GM19035 (cell line): ENCODE results near the gene CLK4.

Experiments used
- ATAC-seq: cut with Tn5 transposase; IDR thresholded peaks from one replicate; pipeline ENCODE4 v1.9.1; 2021; ENCODE audit not compliant: unreplicated experiment

The CLK4 gene

GRCh38 chr5:178626484-178627258 is at the start of gene CLK4:
TSS of gene CLK4 (minus strand) at chr5:178627050. CDS start at chr5:178623416, 3,634 bp downstream.
- peak; percentile 83 for ATAC-seq

DNA sequence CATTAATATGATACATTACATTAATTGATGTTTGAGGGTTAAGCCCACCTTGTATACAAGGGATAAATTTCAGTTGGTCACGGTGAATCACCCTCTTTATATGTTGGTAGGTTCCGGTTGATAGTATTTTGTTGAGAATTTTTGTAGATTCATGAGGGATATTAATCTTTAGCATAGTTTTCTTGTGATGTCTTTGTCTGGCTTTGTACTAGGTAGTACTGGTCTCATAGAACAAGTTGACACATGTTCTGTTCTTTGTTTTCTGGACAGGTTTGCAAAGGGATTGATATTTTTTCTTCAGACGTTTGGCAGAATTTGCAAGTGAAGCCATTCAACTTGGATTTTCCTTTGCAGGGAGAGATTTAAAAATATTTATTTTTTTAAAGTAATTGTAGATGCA is 49.1 kb upstream of the CLK4 start:
- ATAC-seq = no peak

- no peak for ATAC-seq
Measured at GRCh38 chr5:178674334-178674733, 47.5 kb upstream of the CLK4 start.

DNA sequence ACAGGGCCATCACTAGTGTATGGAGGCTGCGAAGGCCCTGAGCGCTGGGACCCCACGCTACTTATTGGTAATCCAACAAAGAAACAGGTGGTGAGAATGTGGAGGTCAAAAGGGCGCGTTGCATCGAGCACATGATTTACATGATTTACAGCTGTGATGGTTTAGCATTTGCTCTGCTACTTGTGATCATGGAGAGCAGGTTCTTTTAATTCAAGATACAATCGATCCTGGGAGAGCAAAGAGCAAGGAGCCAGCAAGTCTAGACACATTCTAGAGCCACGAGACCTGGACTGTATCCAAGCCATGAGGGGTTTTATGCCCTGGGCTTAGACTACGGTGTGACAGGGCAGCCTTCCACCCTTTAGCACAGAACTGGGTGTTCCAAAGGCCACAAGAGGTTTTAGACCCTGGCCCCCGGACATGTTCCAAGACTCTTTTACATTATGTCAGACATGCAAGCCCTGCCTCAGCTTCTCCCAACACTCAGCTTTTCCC is 47.0 kb upstream of the CLK4 start:
- ATAC-seq = no peak

DNA sequence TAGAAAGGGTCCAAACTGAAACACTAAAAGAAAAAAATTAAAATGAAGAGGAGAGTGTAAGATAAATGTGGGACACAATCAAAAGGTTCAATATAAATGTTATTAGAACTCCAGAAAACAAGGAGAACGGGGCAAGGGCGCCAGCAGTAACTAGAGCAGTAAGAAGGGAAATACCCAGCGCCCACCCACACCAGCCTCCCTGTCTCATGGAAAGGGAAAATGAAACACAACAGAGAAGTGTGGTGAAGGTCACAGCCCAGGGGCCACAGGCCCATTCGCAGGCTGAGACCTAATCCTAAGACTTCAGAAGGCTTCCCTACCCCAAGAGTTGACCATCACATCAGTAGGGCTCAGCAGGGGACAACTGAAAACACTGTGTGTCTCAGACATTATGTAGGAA is 45.8 kb upstream of the CLK4 start:
- ATAC-seq = no peak

GRCh38 chr5:178671602-178672144 is 44.8 kb upstream of the CLK4 start:
- ATAC-seq = no peak

DNA sequence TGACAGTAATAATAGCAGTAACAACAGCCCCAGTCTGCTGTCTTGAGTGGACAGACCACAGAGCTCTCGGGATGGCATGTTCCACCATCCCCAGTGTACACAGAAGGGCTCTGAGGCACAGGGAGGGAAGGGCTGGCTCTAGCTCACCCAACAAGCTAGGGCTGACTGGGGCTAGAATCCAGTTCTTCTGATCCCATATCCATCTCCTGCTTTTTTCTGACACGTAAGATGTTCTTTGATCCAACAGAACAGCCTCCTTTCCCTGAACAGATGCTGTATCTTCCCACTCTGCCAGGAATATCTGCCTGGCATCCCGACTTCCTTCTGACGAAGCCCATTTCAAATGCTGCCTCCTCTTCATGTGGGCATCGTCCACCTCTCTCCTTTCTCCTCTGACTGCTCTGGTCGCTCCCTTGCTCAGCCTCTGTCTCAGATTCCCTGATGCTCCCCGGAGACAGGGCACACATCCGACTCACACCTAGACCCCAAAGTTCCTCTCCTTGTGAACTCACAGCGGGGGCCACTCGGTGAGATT is 43.6 kb upstream of the CLK4 start:
- ATAC-seq = no peak

DNA sequence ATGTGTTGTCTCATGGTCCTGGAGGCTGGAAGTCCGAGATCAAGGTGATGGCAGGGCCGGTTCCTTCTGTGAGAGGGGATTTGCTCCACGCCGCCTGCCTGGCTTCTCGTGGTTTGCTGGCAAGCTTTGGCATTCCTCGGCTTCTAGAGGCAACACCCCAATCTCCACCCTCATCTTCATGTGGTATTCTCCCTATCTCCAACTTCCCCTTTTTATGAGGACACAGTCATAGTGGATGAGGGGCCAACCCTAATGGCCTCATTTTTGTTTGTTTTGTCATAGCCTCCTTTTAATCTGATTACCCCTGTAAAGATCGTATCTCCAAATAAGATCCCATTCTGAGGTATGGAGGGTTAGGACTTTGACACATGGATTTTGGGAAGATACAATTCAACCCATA is 41.7 kb upstream of the CLK4 start:
- ATAC-seq = no peak

DNA sequence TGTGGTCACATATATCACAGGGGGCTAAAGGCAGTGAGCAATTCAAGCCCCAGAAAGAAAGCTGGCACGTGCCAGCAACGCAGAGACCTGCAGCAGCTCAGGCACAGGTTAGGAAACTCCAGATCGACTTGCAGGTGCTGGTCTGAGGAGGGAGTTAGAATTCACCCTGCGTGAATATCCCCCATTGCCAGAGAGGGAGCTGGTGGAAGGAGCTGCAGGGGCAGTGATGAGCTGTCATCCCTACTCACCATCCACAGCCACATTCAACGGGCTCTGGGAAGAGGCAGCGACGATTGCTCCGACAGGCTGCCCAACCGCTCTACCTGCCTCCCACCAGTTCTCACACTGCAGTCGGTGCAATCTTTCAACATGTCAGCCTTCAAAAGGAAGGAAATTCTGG is 40.8 kb upstream of the CLK4 start:
- no peak for ATAC-seq

- ATAC-seq = no peak
Measured at GRCh38 chr5:178667101-178667500, 40.3 kb upstream of the CLK4 start.

GRCh38 chr5:178664141-178664540 is 37.3 kb upstream of the CLK4 start:
- ATAC-seq = no peak

GRCh38 chr5:178662541-178662860 is 35.7 kb upstream of the CLK4 start:
- no peak for ATAC-seq

DNA sequence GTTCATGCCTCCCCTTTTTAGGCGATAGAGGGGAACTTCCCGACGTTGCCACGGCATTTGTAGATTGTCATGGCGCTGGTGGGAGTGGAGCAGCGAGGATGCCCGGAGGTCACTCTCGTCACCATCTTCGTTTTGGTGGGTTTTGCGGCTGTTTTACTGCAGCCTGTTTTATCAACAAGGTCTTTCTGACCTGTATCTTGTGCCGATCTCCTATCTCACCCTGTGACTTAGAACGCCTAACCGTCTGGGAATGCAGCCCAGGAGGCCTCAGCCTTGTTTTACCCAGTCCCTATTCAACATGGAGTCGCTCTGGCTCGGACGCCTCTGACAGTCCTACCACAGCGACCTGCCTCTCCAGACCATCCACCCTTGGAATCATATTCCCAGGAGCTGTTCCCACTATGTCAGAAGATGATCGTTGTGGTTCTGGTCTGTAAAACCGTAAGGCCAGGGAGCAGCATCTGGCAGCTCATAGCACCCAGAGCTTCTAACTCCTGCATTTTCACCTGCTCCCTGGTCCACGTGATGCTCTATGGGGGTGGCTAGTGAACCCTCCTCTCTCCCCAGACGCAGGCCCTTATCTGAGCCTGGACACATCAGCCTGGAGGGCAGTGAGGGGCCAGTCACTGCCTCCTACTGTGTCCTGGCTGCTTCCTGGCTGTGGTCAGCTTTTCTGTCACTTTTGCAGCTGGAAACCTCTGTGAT is 35.1 kb upstream of the CLK4 start:
- ATAC-seq = no peak

- no peak for ATAC-seq
Measured at GRCh38 chr5:178651046-178651810, 24.4 kb upstream of the CLK4 start.

DNA sequence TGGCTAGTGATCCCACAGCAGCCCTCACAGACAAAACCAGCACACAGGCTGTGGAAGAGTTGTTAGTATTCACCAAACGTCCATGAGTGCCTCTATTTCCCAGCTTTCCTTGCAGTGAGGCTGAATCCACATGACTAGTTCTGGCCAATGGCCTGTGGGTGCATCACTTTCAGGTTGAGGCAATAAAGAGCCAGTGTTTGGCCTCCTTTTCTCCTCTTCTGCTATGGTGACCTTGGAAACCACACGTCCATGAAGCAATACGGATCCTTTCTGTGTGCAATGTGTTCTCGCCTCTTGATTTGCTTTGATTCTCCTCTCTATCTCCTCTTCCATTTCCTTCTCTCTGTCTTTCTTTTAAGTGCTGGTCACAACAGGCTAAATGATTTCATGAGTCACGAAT is 23.4 kb upstream of the CLK4 start:
- ATAC-seq = no peak

DNA sequence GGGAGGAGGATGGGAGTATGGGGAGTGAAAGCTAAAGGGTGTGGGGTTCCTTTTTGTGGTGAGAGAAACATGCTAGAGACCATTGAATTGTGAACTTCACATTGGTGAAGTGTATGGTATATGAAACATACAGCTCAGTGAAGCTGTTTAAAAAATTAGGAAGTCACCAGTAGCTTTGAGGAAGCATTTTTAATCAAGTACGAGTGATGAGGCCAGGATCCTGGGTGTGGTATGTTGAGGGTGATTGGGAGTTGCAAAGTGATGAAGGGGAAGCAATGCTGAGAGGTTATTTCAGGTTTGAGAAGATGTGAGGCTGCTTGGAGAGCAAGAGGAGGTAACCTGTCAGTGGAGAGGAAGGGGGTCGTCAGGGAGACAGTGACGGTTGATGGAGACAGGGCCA is 22.7 kb upstream of the CLK4 start:
- ATAC-seq = no peak

GRCh38 chr5:178644826-178645545 is 18.1 kb upstream of the CLK4 start:
- ATAC-seq = no peak

DNA sequence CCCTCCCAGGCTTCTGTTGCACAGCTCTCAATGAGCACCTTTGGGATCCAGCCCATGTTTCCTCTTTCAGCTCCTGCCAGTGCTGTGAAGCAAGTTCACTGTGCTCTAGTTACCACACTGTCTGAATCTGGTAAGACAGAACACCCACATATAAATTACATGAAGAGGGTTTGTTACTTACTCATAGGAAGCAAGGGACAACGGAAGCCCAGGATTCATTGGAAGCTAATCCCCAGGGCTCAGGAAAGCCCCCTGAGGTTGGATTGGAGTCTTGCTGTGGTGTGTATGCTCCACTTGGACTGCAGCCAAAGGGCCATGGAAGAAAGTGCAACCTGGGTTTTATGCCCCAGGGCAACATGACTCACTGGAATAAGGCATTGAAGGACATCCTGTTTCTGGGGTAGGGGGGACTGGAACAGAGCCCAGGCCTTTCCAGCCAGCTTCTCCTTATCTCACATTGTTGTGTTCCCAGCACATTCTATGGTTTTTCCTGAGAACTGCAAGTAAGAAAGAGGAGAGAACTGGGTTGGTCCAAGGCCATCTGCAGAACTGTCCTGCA is 15.6 kb upstream of the CLK4 start:
- no peak for ATAC-seq

DNA sequence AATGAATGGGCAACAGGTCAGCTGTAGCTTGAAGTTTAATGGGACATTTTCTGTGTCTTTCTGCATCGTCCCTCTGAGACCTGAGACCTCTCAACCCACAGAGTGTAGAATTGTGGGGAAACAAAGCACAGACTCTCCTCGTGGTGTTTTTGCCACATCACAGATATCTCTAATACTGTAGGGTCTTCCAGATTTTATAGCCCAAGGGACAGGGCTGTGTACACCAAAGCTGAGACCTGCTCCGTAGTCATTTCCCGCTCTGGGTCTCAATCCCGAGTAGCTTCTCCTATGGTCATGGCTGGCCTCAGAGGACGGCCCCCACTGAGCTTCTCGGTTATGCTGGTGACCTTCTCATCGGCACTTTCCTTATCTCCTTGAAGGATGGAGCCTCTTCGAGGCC is 14.9 kb upstream of the CLK4 start:
- no peak for ATAC-seq

DNA sequence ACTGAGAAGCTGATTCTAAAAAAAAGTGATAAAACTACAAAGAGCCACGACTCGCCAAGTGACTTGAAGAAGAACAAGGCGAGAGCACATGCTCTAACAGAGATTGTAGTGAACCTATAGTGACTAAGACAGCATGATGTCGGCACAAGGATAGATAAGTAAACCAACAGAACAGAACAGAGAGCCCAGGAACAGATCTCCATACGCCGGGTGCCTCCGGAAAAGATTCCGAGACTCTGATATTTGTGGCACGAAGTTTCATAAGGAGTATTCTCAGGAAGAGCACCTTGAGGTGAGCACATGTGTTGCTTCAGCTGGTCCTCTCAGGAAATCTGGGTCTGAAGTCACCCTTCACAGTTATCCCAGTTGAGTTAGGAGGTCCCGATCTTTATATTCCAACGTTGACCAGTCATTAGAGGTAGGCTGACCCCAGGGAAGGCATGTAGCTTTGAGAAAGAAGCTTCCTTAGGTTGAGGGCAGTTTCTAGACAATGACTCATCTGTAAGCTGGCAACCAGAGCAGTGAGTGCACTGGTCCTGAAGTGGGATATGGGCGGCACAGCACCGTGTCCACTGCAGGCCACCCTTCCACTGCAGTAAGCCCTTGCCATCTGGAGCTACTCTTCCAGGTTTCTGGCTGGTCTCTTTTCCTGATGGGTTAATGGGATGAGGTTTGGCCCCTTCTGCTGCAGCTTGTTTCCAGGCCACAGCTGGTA is 13.6 kb upstream of the CLK4 start:
- no peak for ATAC-seq
